ENCODE measurements around the gene NOD2.

GRCh38 chr16:50678531-50678930 is 14.9 kb upstream of the NOD2 start:
- TF ChIP-seq ZNF646 (CRISPR knock-in tag; IDR thresholded peaks at IDR 0.05) (no peak), ZC3H4 (CRISPR knock-in tag; IDR thresholded peaks at IDR 0.05; ENCODE audit: borderline replicate concordance) (no peak), HCFC1 (IDR thresholded peaks at IDR 0.05; ENCODE audit: low read depth, low read length) (no peak), REXO4 (CRISPR knock-in tag; IDR thresholded peaks at IDR 0.05; ENCODE audit: borderline replicate concordance) (no peak), ZNF747 (CRISPR knock-in tag; IDR thresholded peaks at IDR 0.05; ENCODE audit: borderline replicate concordance) (no peak), POLR2AphosphoS5 (IDR thresholded peaks at IDR 0.05; ENCODE audit: low read depth, low read length) (no peak), CTCF (CRISPR knock-in tag; IDR thresholded peaks at IDR 0.05) (no peak), CHD4 (IDR thresholded peaks at IDR 0.05; ENCODE audit: borderline replicate concordance, low read length) (no peak), ZNF337 (CRISPR knock-in tag; IDR thresholded peaks at IDR 0.05; ENCODE audit: borderline replicate concordance, low read depth) (no peak), EED (CRISPR knock-in tag; IDR thresholded peaks at IDR 0.05) (no peak), ZBTB40 (IDR thresholded peaks at IDR 0.05) (no peak), ZBTB40 (CRISPR knock-in tag; IDR thresholded peaks at IDR 0.05) (no peak), POLR2A (IDR thresholded peaks at IDR 0.05; ENCODE audit: insufficient read depth in 1 of 2, low read depth in 2 of 2, low read length in 2 of 2) (no peak), AKAP8 (CRISPR knock-in tag; IDR thresholded peaks at IDR 0.05) (no peak)

All from HepG2 (cell line).